ENCODE results near the gene CDH13.

The CDH13 gene

GRCh38 chr16:83470416-83470815 lies 843.6 kb downstream of the CDH13 start:
- DNase-seq = no peak

- no peak for DNase-seq
Measured at GRCh38 chr16:83472776-83473501, 846.2 kb downstream of the CDH13 start.

GRCh38 chr16:83473926-83474650 lies 847.3 kb downstream of the CDH13 start:
- no peak for DNase-seq

- no peak for DNase-seq
Measured at GRCh38 chr16:83475108-83475507, 848.3 kb downstream of the CDH13 start.

- DNase-seq = no peak
Measured at GRCh38 chr16:83481589-83481988, 854.8 kb downstream of the CDH13 start.

GRCh38 chr16:83482545-83483162 lies 855.9 kb downstream of the CDH13 start:
- no peak for DNase-seq

GRCh38 chr16:83490073-83490472 lies 863.3 kb downstream of the CDH13 start:
- no peak for DNase-seq

- peak; percentile 20 for DNase-seq
Measured at GRCh38 chr16:83494459-83494858, 867.7 kb downstream of the CDH13 start.

GRCh38 chr16:83501481-83501880 lies 874.7 kb downstream of the CDH13 start:
- no peak for DNase-seq

GRCh38 chr16:83508295-83508694 lies 881.5 kb downstream of the CDH13 start:
- no peak for DNase-seq

GRCh38 chr16:83509316-83509715 lies 882.5 kb downstream of the CDH13 start:
- DNase-seq = no peak

- no peak for DNase-seq
Measured at GRCh38 chr16:83510906-83511305, 884.1 kb downstream of the CDH13 start.

- no peak for DNase-seq
Measured at GRCh38 chr16:83513008-83513755, 886.4 kb downstream of the CDH13 start.

GRCh38 chr16:83515395-83515794 lies 888.6 kb downstream of the CDH13 start:
- no peak for DNase-seq

- no peak for DNase-seq
Measured at GRCh38 chr16:83516931-83517330, 890.2 kb downstream of the CDH13 start.

- DNase-seq = no peak
Measured at GRCh38 chr16:83517398-83517797, 890.6 kb downstream of the CDH13 start.

GRCh38 chr16:83520596-83520995 lies 893.8 kb downstream of the CDH13 start:
- no peak for DNase-seq

- DNase-seq = peak; percentile 14
Measured at GRCh38 chr16:83530293-83530692, 903.5 kb downstream of the CDH13 start.

- DNase-seq = no peak
Measured at GRCh38 chr16:83532634-83533033, 905.9 kb downstream of the CDH13 start.

GRCh38 chr16:83533193-83533592 lies 906.4 kb downstream of the CDH13 start:
- DNase-seq = no peak

- no peak for DNase-seq
Measured at GRCh38 chr16:83538707-83539106, 911.9 kb downstream of the CDH13 start.

GRCh38 chr16:83539736-83540490 lies 913.1 kb downstream of the CDH13 start:
- no peak for DNase-seq

GRCh38 chr16:83541231-83541630 lies 914.5 kb downstream of the CDH13 start:
- DNase-seq = no peak

All from MV-4-11 (cell line).